ENCODE data around the gene CD300A. TPM values are rescaled to one million over a fixed set of nuclear protein-coding genes. Genes with fewer than 3 reads are reported as not detected.

The CD300A gene
- total and polyA plus RNA-seq, 12 donors: 1.6 to 26.6 (median 12.8) TPM

- Histone ChIP-seq H3K4me3 (peak overlapping the region in 1 of 4 donors; percentile 36), H3K27ac (peak overlapping the region in 4 of 5 donors; percentile 68 to 88 (median 79)), H3K9me3 (replicated peaks in 1 of 3) (no peaks in the 10 kb centered on the region), H3K4me1 (replicated peaks in 1 of 2) (peaks cover 12 to 29% of the 10 kb centered on the region in 2 donors), H3K36me3 (replicated peaks in 1 of 2) (no peaks in the 10 kb centered on the region), H3K27me3 (no peaks in the 10 kb centered on the region)
- WGBS, 4 donors: 9 to 30% (median 15%) methylated on average over 4 to 40 of the region's 40 CpGs
- DNase-seq: peak in 6 of 7 donors; percentile 30 to 95 (median 92)
- intact Hi-C loops (cut with DNase I): no loop called here
- peak in 5 of 6 experiments; percentile 25 to 49 (median 38) for TF ChIP-seq CTCF (IDR thresholded peaks at IDR 0.05)
- TF ChIP-seq POLR2A (IDR thresholded peaks at IDR 0.05): peak; percentile 56 to 79
These were observed 12.0 kb upstream of the CD300A start for GRCh38 chr17:74454197-74455024.

DNA sequence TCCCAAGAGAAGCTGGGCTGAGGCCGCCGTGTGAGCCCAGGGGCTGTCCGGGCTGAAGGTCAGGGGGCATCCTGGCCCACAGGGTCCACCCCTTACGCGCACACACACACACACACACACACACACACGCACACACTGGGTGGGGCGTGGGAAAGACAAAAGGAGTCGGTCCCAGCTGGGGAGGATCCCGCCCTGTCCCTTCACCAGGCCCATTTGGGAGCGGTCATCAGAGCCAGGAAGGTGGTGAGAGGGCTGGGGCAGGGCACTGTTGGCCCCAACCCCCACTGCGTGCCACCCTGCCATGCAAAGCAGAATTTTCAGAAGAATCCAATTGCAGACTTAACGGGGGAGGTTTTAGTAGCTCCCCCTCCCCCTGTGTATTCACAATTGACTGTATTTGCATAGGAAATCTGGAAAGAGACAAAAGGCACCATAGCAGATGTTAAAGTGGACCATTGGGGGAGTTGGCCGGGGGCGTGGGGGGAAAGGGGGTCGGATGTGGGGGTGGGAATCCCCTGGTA, 11.3 kb upstream of the CD300A start:
- intact Hi-C loops (cut with DNase I): no loop called here
- peaks cover 12 to 29% of the 10 kb centered on the region in 2 donors for H3K4me1 ChIP-seq (replicated peaks in 1 of 2)
- DNase-seq: no peak
- no peaks in the 10 kb centered on the region for H3K27me3 ChIP-seq
- H3K27ac ChIP-seq: peak overlapping the region in 2 of 5 donors; percentile 86 to 88
- no peak overlapping the region for H3K4me3 ChIP-seq
- H3K36me3 ChIP-seq (replicated peaks in 1 of 2): no peaks in the 10 kb centered on the region
- no peaks in the 10 kb centered on the region for H3K9me3 ChIP-seq (replicated peaks in 1 of 3)
- TF ChIP-seq POLR2A (IDR thresholded peaks at IDR 0.05) (no peak), CTCF (IDR thresholded peaks at IDR 0.05) (no peak)
- 64 to 77% (median 71%) methylated on average over 8 to 15 of the region's 15 CpGs for WGBS, 4 donors

- Histone ChIP-seq H3K9me3 (replicated peaks in 1 of 3) (no peaks in the 10 kb centered on the region), H3K4me3 (no peak overlapping the region), H3K36me3 (replicated peaks in 1 of 2) (no peaks in the 10 kb centered on the region), H3K27ac (no peak overlapping the region), H3K4me1 (replicated peaks in 1 of 2) (peaks cover 12 to 29% of the 10 kb centered on the region in 2 donors), H3K27me3 (no peaks in the 10 kb centered on the region)
- WGBS, 4 donors: 87 to 100% (median 89%) methylated on average over 5 of the region's 5 CpGs
- DNase-seq: no peak
- intact Hi-C loops (cut with DNase I): loop anchor here (2.0 kb wide), 2 partner anchors 75 to 77 kb away; no protein-coding TSS in a partner anchor
- TF ChIP-seq CTCF (IDR thresholded peaks at IDR 0.05): no peak
- TF ChIP-seq POLR2A (IDR thresholded peaks at IDR 0.05): no peak
These were observed 10.6 kb upstream of the CD300A start for GRCh38 chr17:74455821-74456220.

- H3K36me3 ChIP-seq (replicated peaks in 1 of 2): no peaks in the 10 kb centered on the region
- no peaks in the 10 kb centered on the region for H3K9me3 ChIP-seq (replicated peaks in 1 of 3)
- 23 to 32% (median 25%) methylated on average over 14 to 18 of the region's 18 CpGs for WGBS, 4 donors
- H3K4me1 ChIP-seq (replicated peaks in 1 of 2): peaks cover 12 to 29% of the 10 kb centered on the region in 2 donors
- intact Hi-C loops (cut with DNase I): loop anchor here (2.0 kb wide), 2 partner anchors 76 to 78 kb away; no protein-coding TSS in a partner anchor
- no peaks in the 10 kb centered on the region for H3K27me3 ChIP-seq
- DNase-seq: peak; percentile 65 to 91 (median 78)
- no peak for TF ChIP-seq POLR2A (IDR thresholded peaks at IDR 0.05)
- TF ChIP-seq CTCF (IDR thresholded peaks at IDR 0.05): peak; percentile 92 to 99 (median 97)
- H3K27ac ChIP-seq: no peak overlapping the region
- no peak overlapping the region for H3K4me3 ChIP-seq
These were observed 9.2 kb upstream of the CD300A start for GRCh38 chr17:74457146-74457819.

Measured in adrenal gland (tissue), 12 donors.